ENCODE measurements around the gene ABCB9. TPM values are rescaled to one million over a fixed set of nuclear protein-coding genes. Genes with fewer than 3 reads are reported as not detected.
"Not testable (repeated sequence)": the region's sequence is repeated elsewhere in the genome, so short reads cannot be mapped to it uniquely, and the experiment has no call there.

The ABCB9 gene
- total RNA-seq, 2 donors from 2014 or later: 4.6 to 4.9 TPM

GRCh38 chr12:122927756-122928403 is 38.4 kb downstream of the ABCB9 start:
- intact Hi-C loops (cut with DNase I, micrococcal nuclease): no loop called here
- ATAC-seq (no peak), DNase-seq (no peak)

GRCh38 chr12:122921917-122922316 is 44.3 kb downstream of the ABCB9 start:
- intact Hi-C loops (cut with DNase I, micrococcal nuclease): no loop called here
- DNase-seq (peak in 1 of 2 donors; percentile 49), ATAC-seq (peak; percentile 48)

- intact Hi-C loops (cut with DNase I, micrococcal nuclease): no loop called here
- ATAC-seq: no peak
These were observed 45.6 kb downstream of the ABCB9 start for GRCh38 chr12:122920687-122921086.

GRCh38 chr12:122918827-122919226 is 47.4 kb downstream of the ABCB9 start:
- DNase-seq: no peak
- no peak for ATAC-seq
- intact Hi-C loops (cut with DNase I, micrococcal nuclease): no loop called here

More at GRCh38 chr12:122920687-122921086, 45.6 kb downstream of the ABCB9 start:
- no peak for DNase-seq

GRCh38 chr12:122917507-122918121 is 48.6 kb downstream of the ABCB9 start:
- intact Hi-C loops (cut with DNase I, micrococcal nuclease): no loop called here
- DNase-seq (peak; percentile 70 to 85), ATAC-seq (peak; percentile 66)

- ATAC-seq (no peak), DNase-seq (no peak)
- intact Hi-C loops (cut with DNase I, micrococcal nuclease): no loop called here
These were observed 56.6 kb downstream of the ABCB9 start for GRCh38 chr12:122909442-122910288.

GRCh38 chr12:122908915-122909314 is 57.3 kb downstream of the ABCB9 start:
- DNase-seq: peak; percentile 65 to 86
- ATAC-seq: peak; percentile 87

GRCh38 chr12:122905258-122905657 is 61.0 kb downstream of the ABCB9 start:
- ATAC-seq; DNase-seq; intact Hi-C loops (cut with DNase I, micrococcal nuclease): not testable (repeated sequence)

More at GRCh38 chr12:122908915-122909314, 57.3 kb downstream of the ABCB9 start:
- intact Hi-C loops (cut with DNase I, micrococcal nuclease): no loop called here

GRCh38 chr12:122903693-122904034 is 62.6 kb downstream of the ABCB9 start:
- intact Hi-C loops (cut with DNase I, micrococcal nuclease): no loop called here
- ATAC-seq: peak; percentile 47
- no peak for DNase-seq

GRCh38 chr12:122902854-122903692 is 63.2 kb downstream of the ABCB9 start:
- intact Hi-C loops (cut with DNase I, micrococcal nuclease): no loop called here
- DNase-seq (no peak), ATAC-seq (peak; percentile 76)

GRCh38 chr12:122899887-122900286 is 66.4 kb downstream of the ABCB9 start:
- DNase-seq (no peak), ATAC-seq (no peak)
- intact Hi-C loops (cut with DNase I, micrococcal nuclease): no loop called here

GRCh38 chr12:122896662-122897061 is 69.6 kb downstream of the ABCB9 start:
- DNase-seq (no peak), ATAC-seq (no peak)
- intact Hi-C loops (cut with DNase I, micrococcal nuclease): no loop called here

- intact Hi-C loops (cut with DNase I, micrococcal nuclease): no loop called here
- peak; percentile 57 for ATAC-seq
- peak; percentile 72 to 88 for DNase-seq
These were observed 70.3 kb downstream of the ABCB9 start, which contains the start of gene VPS37B for GRCh38 chr12:122895704-122896636. Gene VPS37B (minus strand): TSS chr12:122896124. CDS start chr12:122896062, 62 bp downstream.

- intact Hi-C loops (cut with DNase I, micrococcal nuclease): no loop called here
- ATAC-seq (peak; percentile 16), DNase-seq (no peak)
These were observed 71.0 kb downstream of the ABCB9 start for GRCh38 chr12:122895320-122895703.

- ATAC-seq (peak; percentile 60), DNase-seq (peak; percentile 75 to 79)
- intact Hi-C loops (cut with DNase I, micrococcal nuclease): no loop called here
These were observed 71.8 kb downstream of the ABCB9 start for GRCh38 chr12:122894193-122895121.

- ATAC-seq (peak; percentile 56), DNase-seq (peak; percentile 60 to 63)
- intact Hi-C loops (cut with DNase I, micrococcal nuclease): no loop called here
These were observed 72.8 kb downstream of the ABCB9 start for GRCh38 chr12:122893208-122894153.

Measured in left colon (tissue), 2 donors.